Upper lobe of right lung (tissue), 1 donor: ENCODE results near the gene LTA4H. TPM values are rescaled to one million over a fixed set of nuclear protein-coding genes. Genes with fewer than 3 reads are reported as not detected.

ENCODE experiments used
- ATAC-seq: fragments of 200-7000 bp; cut with Tn5 transposase; one replicate; pipeline ENCODE4 v1.9.1; 2020; ENCODE audit warnings: mild to moderate bottlenecking, moderate library complexity
- DNase-seq: peaks from one replicate; pipeline ENCODE4 v3.0.0-alpha.2; 2020
- H3K27ac ChIP-seq: fragments of 200-600 bp; one replicate; pipeline ENCODE4 v1.8.0; 2022
- H3K27me3 ChIP-seq: fragments of 200-600 bp; one replicate; pipeline ENCODE4 v1.8.0; 2022; ENCODE audit warnings: mild to moderate bottlenecking
- H3K36me3 ChIP-seq: fragments of 200-600 bp; one replicate; pipeline ENCODE4 v1.8.0; 2022
- H3K4me1 ChIP-seq: fragments of 200-600 bp; one replicate; pipeline ENCODE4 v1.8.0; 2022
- H3K4me3 ChIP-seq: fragments of 200-600 bp; one replicate; pipeline ENCODE4 v1.8.0; 2022; ENCODE audit warnings: mild to moderate bottlenecking
- H3K9me3 ChIP-seq: fragments of 200-600 bp; one replicate; pipeline ENCODE4 v1.8.0; 2022
- intact Hi-C: fragments of 100-400 bp; cut with DNase I; formaldehyde crosslinking; loops from one replicate; pipeline ENCODE4 v1.11.0; 2022
- total RNA-seq: library from RNA; stranded (reverse); fragmentation: NEBNext Ultra II Directional; extraction: Animal tissue kit (Norgen Biotek cat#: 25700); gene quantifications from one replicate; pipeline ENCODE4 v1.2.1, GENCODE V29; 2021
- TF ChIP-seq, protein P1 (sequence below): fragments of 200-600 bp; IDR thresholded peaks from one replicate; pipeline ENCODE4 v1.8.0; 2022; ENCODE audit warnings: antibody characterized with exemption
- donor health status: DM: no; HTN: yes; CAD: no; lungs with severe emphysema.

The LTA4H gene
- total RNA-seq, 1 donor from 2014 or later: 314 TPM

DNA sequence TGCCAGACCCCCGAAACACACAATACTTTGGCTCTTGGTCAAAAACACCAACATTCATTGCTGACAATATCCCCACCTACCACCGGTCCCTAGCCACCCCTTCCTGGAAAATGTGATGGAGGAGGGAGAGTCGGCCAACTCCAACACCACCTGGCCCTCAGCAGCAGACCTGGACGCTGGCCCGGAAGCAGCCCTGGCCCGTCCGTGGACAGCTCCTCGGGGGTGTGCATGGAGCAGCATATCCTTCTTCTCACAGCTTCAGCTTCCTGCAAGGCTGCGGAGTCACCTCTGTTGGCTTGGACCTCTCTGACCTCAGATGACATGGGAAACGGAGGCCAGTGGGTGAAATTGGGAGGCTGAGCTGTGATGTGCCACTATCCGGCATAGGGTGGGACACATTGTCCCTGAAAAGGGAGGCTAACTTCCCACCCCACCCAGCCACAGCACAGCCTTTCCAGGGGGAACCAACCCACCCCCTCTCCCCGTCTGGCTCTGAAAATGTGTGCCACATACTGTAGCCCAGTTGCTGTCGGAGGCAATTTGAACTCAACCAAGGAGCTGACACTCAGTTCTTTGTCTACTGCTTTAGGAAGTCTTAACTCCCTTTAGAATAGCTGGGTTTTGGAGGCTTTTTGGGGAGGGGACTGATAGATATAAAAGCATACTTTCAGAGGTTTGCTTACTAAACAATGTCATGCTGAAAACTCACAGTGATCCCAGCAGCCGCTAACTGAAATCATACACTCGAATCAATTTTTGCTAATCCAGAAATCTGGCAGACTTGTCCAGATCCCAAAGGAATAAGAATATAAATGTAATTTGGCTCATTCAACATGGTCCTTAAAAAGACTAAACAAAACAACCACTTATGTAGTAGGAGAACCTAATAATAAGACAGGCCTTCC, 43.1 kb upstream of the LTA4H start:
- H3K27ac ChIP-seq: peak overlapping the region; percentile 30
- TF ChIP-seq, protein P1, sequence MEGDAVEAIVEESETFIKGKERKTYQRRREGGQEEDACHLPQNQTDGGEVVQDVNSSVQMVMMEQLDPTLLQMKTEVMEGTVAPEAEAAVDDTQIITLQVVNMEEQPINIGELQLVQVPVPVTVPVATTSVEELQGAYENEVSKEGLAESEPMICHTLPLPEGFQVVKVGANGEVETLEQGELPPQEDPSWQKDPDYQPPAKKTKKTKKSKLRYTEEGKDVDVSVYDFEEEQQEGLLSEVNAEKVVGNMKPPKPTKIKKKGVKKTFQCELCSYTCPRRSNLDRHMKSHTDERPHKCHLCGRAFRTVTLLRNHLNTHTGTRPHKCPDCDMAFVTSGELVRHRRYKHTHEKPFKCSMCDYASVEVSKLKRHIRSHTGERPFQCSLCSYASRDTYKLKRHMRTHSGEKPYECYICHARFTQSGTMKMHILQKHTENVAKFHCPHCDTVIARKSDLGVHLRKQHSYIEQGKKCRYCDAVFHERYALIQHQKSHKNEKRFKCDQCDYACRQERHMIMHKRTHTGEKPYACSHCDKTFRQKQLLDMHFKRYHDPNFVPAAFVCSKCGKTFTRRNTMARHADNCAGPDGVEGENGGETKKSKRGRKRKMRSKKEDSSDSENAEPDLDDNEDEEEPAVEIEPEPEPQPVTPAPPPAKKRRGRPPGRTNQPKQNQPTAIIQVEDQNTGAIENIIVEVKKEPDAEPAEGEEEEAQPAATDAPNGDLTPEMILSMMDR: no peak

GRCh38 chr12:96077081-96077480, 41.7 kb upstream of the LTA4H start:
- intact Hi-C loops: no loop called here
- H3K27me3 ChIP-seq: no peaks in the 10 kb centered on the region
- no peak for DNase-seq
- no peaks in the 10 kb centered on the region for H3K4me1 ChIP-seq
- H3K4me3 ChIP-seq: no peak overlapping the region
- H3K27ac ChIP-seq: no peak overlapping the region
- no peaks in the 10 kb centered on the region for H3K36me3 ChIP-seq
- TF ChIP-seq, protein P1: no peak
- no peaks in the 10 kb centered on the region for H3K9me3 ChIP-seq
- no peak for ATAC-seq

More for the DNA sequence above, 43.1 kb upstream of the LTA4H start:
- H3K9me3 ChIP-seq: no peaks in the 10 kb centered on the region
- no peaks in the 10 kb centered on the region for H3K36me3 ChIP-seq
- no peaks in the 10 kb centered on the region for H3K27me3 ChIP-seq
- no peaks in the 10 kb centered on the region for H3K4me1 ChIP-seq
- DNase-seq (peak; percentile 65), ATAC-seq (peak; percentile 74)
- intact Hi-C loops: no loop called here
- H3K4me3 ChIP-seq: no peak overlapping the region

DNA sequence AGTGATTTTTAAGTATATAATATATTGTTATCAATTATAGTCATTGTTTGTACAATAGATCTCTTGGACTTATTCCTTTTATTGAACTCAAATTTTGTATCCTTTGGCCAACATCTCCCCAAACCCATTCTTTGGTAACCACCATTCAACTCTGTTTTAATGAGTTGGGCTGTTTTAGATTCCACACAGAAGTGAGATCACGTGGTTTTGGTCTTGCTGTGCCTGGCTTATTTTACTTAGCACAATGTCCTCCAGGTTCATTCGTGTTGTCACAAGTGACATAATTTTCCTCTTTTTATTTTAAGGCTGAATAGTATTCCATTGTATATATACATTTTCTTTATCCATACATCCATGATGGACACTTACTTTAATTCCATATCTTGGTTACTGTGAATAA, 40.2 kb upstream of the LTA4H start:
- H3K27me3 ChIP-seq: no peaks in the 10 kb centered on the region
- TF ChIP-seq, protein P1: no peak
- no peak for ATAC-seq
- DNase-seq: no peak
- H3K36me3 ChIP-seq: no peaks in the 10 kb centered on the region
- H3K9me3 ChIP-seq: no peaks in the 10 kb centered on the region
- H3K4me1 ChIP-seq: no peaks in the 10 kb centered on the region
- intact Hi-C loops: no loop called here
- H3K27ac ChIP-seq: no peak overlapping the region
- H3K4me3 ChIP-seq: no peak overlapping the region

GRCh38 chr12:96073346-96074330, 38.3 kb upstream of the LTA4H start:
- ATAC-seq (no peak), DNase-seq (no peak)
- H3K36me3 ChIP-seq: no peaks in the 10 kb centered on the region
- TF ChIP-seq, protein P1: no peak
- no peak overlapping the region for H3K27ac ChIP-seq
- H3K4me3 ChIP-seq: no peak overlapping the region
- no peaks in the 10 kb centered on the region for H3K27me3 ChIP-seq
- no peaks in the 10 kb centered on the region for H3K4me1 ChIP-seq
- intact Hi-C loops: no loop called here
- no peaks in the 10 kb centered on the region for H3K9me3 ChIP-seq

- intact Hi-C loops: no loop called here
- no peaks in the 10 kb centered on the region for H3K36me3 ChIP-seq
- DNase-seq (no peak), ATAC-seq (peak; percentile 36)
- no peak overlapping the region for H3K27ac ChIP-seq
- H3K4me3 ChIP-seq: no peak overlapping the region
- H3K4me1 ChIP-seq: no peaks in the 10 kb centered on the region
- H3K9me3 ChIP-seq: no peaks in the 10 kb centered on the region
- TF ChIP-seq, protein P1: no peak
- H3K27me3 ChIP-seq: no peaks in the 10 kb centered on the region
Observed at GRCh38 chr12:96070670-96071279, 35.4 kb upstream of the LTA4H start.
